Measurements from ENCODE around the gene HTRA1. TPM values are rescaled to one million over a fixed set of nuclear protein-coding genes. Genes with fewer than 3 reads are reported as not detected.

The HTRA1 gene
- total RNA-seq, 2 donors from 2014 or later = 41.4 to 61.8 TPM

DNA sequence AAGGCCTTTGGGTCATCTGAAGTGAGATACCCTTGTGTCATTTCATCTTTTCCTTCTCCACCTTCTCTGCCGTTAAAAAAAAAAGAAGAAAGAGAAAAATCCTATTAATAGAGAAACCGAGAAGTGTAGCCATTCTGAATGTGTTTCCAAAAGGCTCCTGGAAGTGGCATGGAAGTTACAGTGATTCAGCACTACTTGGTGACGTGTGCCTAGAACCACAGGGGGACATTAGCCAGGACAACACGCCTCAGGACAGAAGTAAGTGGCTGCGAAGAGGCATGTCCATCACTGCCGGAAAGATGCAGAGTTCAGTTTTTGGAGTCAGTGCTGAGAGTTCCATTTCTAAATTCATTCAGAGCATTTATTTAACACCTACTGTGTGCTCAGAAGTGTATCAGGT is 6.3 kb downstream of the HTRA1 start:
- Histone ChIP-seq H3K27me3 (replicated peaks; ENCODE audit: insufficient read depth) (no peaks in the 10 kb centered on the region), H3K27ac (no peak overlapping the region), H3K9me3 (no peaks in the 10 kb centered on the region), H3K36me3 (no peaks in the 10 kb centered on the region), H3K4me3 (no peak overlapping the region), H3K4me1 (replicated peaks) (peaks cover 7% of the 10 kb centered on the region)
- no peak for DNase-seq (ENCODE audit: low spot score)
- intact Hi-C loops (cut with DNase I) = loop anchor here (10.0 kb wide), 1 partner anchor 97 kb away; the partner anchor contains the start of gene DMBT1
- 97% methylated on average over 6 of the region's 6 CpGs for WGBS
- TF ChIP-seq CTCF (IDR thresholded peaks at IDR 0.05) (no peak), POLR2AphosphoS5 (IDR thresholded peaks at IDR 0.05) (no peak), POLR2A (IDR thresholded peaks at IDR 0.05) (no peak)

DNA sequence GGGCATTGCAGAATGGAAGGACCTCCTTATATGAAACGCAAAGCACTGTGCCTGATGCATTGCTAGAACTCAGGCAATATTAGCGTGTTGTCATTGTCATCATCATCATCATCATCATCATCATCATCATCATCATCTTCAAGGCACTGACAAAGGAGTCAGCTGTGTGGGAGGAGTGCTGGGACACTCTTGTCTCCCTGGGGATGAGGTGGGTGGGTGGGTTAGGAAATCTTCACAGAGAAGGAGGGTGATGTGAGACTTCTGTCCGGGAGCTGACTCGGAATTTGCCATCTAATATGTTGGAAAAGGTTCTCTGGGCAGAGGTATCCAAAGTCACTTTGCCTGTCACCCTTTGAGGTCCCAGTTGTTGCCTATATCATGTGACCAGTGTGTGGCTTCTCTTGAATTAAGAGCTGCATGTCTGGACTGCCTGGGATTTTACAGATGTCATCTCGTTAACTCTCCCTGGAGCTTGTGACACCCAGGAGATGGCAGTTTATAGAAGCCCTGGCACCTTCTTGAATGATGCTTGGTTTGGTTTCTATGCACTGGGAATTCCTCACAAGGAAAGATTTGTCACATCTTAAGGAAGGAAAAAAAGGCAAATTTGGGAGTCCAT is 7.1 kb downstream of the HTRA1 start:
- no peaks in the 10 kb centered on the region for H3K36me3 ChIP-seq
- no peaks in the 10 kb centered on the region for H3K9me3 ChIP-seq
- no peak for DNase-seq (ENCODE audit: low spot score)
- TF ChIP-seq POLR2A (IDR thresholded peaks at IDR 0.05) (no peak), CTCF (IDR thresholded peaks at IDR 0.05) (no peak), POLR2AphosphoS5 (IDR thresholded peaks at IDR 0.05) (no peak)
- intact Hi-C loops (cut with DNase I) = loop anchor here (10.0 kb wide), 1 partner anchor 96 kb away; the partner anchor contains the start of gene DMBT1
- H3K27me3 ChIP-seq (replicated peaks; ENCODE audit: insufficient read depth) = no peaks in the 10 kb centered on the region
- H3K4me3 ChIP-seq = no peak overlapping the region
- peaks cover 1% of the 10 kb centered on the region for H3K4me1 ChIP-seq (replicated peaks)
- WGBS = 92% methylated on average over 5 of the region's 5 CpGs
- H3K27ac ChIP-seq = no peak overlapping the region

GRCh38 chr10:122468926-122469781 is 7.8 kb downstream of the HTRA1 start:
- H3K27ac ChIP-seq = peak overlapping the region in 1 of 2 donors; percentile 18
- no peaks in the 10 kb centered on the region for H3K27me3 ChIP-seq (replicated peaks; ENCODE audit: insufficient read depth)
- 77% methylated on average over 11 of the region's 11 CpGs for WGBS
- H3K36me3 ChIP-seq = no peaks in the 10 kb centered on the region
- H3K9me3 ChIP-seq = no peaks in the 10 kb centered on the region
- H3K4me3 ChIP-seq = no peak overlapping the region
- no peak for DNase-seq (ENCODE audit: low spot score)
- intact Hi-C loops (cut with DNase I) = loop anchor here (10.0 kb wide), 1 partner anchor 96 kb away; the partner anchor contains the start of gene DMBT1
- H3K4me1 ChIP-seq (replicated peaks) = no peaks in the 10 kb centered on the region
- TF ChIP-seq POLR2AphosphoS5 (IDR thresholded peaks at IDR 0.05) (no peak), CTCF (IDR thresholded peaks at IDR 0.05) (no peak), POLR2A (IDR thresholded peaks at IDR 0.05) (no peak)

- Histone ChIP-seq H3K4me3 (no peak overlapping the region), H3K27ac (no peak overlapping the region), H3K9me3 (no peaks in the 10 kb centered on the region), H3K27me3 (replicated peaks; ENCODE audit: insufficient read depth) (no peaks in the 10 kb centered on the region), H3K36me3 (no peaks in the 10 kb centered on the region), H3K4me1 (replicated peaks) (no peaks in the 10 kb centered on the region)
- WGBS = 91% methylated on average over 4 of the region's 4 CpGs
- DNase-seq (ENCODE audit: low spot score) = no peak
- TF ChIP-seq POLR2A (IDR thresholded peaks at IDR 0.05) = no peak
- no peak for TF ChIP-seq CTCF (IDR thresholded peaks at IDR 0.05)
- TF ChIP-seq POLR2AphosphoS5 (IDR thresholded peaks at IDR 0.05) = no peak
- intact Hi-C loops (cut with DNase I) = loop anchor here (10.0 kb wide), 1 partner anchor 95 kb away; the partner anchor contains the start of gene DMBT1
Observed at GRCh38 chr10:122469848-122470247, 8.5 kb downstream of the HTRA1 start.
